GM18909 (cell line): Measurements from ENCODE around the gene ROCK2.
A peak's percentile ranks its signal among the peaks of the same experiment; 100 is the strongest.

Experiments
- ATAC-seq: cut with Tn5 transposase; IDR thresholded peaks from one replicate; pipeline ENCODE4 v1.9.1; 2021; ENCODE audit warnings: mild to moderate bottlenecking; ENCODE audit not compliant: unreplicated experiment, poor library complexity

ROCK2 gene

DNA sequence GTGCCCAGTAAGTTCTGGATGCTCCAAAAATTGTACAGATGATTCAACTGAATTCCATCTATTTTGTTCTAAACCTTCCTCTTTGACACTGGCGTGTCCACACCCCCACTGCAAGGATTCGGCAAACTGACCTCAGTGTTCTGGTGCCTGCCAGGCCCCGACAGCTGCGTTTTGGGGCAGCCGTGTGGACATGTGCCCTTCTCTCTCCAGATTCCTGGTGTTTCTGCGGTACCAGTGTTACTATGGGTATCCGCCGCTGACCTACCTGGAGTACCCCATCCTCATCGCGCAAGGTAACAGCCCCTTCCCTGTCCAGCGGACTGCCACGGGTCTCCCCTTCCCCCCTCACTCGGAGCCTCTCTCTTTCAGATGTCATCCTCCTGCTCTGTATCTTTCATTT lies 184.2 kb downstream of the ROCK2 start:
- ATAC-seq: no peak

DNA sequence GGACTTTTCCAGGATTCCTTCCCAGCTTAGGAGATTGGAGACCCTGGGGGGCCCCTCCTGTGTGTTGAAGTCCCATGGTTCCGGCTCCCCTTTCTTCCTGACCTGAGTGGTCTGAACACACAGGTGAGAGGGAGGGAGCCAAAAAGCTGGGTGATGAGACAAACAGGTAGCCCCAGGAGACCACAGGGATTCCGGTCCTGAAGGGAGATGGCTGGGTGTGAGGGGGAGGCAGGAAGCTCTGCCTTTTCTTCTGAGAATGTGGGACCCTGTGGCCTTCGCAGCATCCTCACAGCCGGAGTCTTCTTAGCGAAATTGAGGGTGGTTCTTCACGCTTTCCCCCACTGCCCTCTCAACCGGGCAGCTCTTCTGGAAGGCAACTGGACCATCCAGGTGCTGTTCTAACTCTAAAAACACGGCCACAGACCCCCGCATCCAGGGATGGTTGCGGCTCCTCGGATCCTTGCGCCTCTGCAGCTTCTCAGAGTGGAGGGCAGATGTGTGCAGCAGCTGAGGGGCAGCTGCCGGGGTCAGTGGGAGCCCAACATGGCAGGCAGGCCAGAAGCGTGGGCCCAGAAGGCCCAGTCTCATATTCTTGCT lies 184.8 kb downstream of the ROCK2 start:
- no peak for ATAC-seq

DNA sequence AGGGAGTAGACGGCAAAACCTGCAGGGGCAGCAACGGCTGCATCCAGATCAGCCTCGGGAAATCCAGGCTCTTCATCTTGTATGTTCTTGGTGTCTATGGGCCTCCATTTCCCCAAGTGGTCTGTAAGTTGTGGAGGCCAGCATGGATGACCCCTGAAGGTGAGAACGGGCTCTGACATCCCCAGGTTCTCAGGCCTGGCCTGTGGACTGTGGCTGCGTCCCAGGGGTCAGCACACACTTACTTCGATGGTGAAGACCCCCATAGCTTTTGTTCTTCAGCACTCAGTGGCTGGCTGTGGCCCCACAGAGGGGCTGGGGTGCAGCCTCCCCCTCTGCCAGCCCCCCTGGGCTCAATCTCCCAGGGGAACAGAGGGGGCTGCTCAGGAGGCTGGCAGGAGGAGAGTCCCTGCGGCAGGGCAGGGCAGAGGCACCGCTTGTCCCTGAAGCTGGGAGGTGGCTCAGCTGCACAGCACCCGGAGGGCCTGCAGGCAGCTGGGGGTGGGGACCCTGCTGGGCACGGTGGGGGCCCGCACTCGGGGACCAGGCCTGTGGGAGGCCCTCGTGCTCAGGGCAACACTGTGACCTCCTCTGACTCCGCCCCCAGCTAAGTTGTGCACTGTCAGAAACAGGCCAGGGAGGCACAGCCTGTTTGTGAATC lies 185.4 kb downstream of the ROCK2 start:
- ATAC-seq: no peak

DNA sequence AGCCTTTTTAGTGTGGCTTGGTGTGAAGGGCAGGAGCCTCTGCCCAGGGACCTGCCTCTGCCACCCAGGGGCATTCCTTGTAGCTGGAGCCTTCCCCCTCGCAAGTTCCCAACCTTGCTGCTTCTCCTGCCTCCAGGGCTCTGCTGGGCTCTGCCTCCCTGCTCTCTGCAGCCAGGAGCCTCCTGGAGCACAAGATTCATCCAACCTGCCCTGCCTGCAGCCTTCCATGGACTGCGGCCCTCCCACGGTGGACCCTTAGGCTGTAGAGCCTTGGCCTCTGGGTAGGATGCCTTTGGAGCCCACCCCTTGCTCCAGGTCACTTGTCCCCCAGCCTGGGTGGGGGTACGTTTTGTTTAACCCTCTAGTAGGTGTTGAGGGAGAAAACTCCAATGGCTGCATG lies 186.7 kb downstream of the ROCK2 start:
- no peak for ATAC-seq

DNA sequence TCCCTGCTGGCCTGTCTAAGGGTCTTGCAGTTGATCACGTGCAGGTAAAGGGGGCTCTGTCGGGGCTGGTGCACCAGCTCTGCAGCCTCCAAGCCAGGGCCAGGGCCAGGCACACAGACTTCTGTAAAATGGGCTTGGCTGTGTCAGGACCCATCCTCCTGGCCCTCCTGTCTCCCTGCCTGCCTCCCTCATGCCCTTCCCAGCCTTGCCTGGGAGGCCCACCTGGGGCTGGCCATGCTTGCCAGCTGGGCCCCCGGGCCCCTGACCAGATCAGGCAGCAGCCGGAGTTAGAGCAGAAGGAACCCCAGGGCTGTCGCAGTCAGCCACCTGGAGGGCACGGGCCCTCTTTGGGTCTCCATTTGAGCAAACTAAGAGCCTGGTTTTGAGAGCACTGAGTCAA lies 187.1 kb downstream of the ROCK2 start:
- no peak for ATAC-seq

DNA sequence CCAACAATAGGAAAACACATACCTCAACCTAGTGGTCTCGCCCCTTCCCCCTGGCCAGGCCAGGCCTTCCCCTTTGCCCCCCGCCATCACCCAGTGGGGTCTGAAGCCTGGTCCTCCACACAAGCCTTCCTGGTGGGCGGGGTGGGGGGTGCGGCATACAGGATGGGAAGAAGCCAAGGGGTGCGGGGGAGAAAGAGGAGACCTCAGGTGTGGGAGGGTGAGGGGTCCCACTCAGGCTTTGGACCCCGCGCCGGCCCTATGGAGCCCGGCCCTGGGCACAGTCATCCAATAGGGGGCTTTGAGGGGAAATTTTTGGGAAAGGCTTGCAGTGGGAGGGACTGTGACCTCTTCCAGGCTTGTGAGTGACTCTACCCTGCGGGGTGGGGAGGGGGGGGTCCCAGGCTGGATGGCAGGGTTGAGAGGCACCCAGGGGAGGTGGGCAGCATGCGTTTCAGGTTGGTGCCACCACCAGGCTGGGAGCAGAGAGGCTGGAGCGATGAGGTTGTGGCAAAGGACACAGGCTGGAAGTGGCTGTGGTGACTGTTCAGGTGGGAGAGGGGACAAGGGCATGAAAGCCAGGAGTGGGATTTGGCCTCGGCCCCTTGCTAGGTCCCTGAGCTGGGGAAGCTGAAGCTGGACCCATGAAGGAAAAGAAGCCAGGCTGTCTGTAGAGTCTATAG lies 187.9 kb downstream of the ROCK2 start:
- no peak for ATAC-seq

DNA sequence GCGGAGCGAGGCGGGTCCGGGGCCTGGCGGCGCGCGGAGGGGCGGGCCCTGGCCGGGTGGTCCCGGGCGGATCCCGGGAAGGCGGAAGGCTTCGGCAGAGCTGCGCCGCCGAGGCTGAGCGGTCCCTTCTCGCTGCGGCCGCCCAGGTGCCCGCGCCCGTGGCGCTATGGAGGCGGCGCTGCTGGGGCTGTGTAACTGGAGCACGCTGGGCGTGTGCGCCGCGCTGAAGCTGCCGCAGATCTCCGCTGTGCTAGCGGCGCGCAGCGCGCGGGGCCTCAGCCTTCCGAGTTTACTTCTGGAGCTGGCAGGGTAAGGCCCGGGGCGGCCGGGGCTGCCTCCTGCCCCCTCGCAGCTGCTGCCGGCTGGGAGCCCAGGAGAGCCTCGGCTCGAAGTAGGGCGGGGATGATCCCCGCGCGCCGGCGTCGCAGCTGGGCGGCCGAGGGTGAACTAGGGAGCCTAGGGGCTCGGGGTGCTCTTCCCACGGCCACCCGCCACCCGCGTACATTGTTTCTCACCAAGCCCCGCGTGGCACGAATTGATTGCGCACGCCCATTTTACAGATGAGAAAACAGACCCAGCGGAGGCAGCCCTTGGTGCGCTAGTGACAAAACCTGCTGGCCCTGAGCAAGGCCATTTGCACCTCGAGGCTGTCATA lies 188.9 kb downstream of the ROCK2 start, which contains the start of gene SLC66A3:
SLC66A3 (plus strand) TSS at position 87 of the 655 bp plus-strand sequence; CDS start at position 167, 80 bp downstream.
- ATAC-seq: peak; percentile 81

DNA sequence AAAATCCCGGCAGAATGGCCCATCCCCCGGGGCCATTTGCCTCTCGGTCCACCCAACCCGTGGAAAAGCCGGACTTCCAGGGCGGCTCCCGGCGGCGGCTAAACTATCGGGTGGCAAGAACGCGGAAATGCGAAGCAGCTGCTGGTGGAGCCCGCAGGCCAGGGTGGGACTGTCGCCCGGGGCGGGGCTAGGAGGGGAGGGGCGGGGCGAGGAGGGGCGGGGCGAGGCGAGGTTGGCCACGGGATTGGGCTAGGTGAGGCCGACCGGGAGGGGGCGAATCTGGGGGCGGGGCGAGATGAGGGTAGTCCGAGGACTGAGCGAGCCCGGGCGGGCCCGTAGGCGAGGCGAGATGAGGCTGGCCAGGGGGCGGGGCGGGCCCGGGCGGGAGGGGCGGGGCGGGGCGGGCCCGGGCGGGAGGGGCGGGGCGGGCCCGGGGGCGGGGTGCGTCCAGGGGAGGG lies 189.5 kb downstream of the ROCK2 start:
- peak; percentile 70 for ATAC-seq

DNA sequence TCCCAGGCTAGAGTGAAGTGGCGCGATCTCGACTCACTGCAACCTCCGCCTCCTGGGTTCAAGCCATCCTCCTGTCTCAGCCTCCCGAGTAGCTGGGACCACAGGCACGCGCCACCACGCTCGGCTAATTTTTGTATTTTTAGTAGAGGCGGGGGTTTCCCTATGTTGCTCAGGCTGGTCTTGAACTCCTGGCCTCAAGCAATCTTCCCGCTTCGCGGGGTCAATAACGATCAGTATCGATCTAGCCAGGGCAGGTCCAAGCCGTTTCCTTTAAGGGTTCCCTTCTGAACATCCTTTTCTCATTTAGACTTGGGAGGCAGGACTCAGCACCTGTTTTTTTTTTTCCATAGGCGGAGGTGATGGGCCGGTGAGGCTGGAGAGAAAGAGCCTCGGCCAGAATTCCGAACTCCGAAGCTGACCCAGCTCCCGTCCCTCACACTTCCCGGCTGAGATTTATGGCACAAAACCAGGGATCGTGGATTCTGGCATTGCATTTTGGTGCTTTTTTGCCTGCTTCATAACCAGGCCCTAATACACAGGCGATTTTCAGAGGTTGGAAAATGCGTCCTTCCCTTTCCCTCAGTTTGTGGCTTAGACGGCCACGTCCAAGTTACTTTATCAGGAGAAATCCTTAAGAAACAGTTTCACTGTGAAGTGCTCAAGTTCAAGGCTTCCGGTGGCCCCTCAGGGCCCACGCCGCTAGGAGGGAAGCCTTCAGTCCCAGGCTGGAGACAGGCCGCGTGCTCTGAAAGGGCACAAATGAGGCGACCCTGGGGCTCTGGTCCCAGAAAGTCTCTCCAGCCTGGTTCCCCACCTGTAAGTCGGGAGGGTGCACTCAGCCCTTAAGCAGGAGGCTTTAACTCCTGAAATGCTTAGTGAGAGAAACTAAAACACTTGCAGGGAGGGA lies 190.2 kb downstream of the ROCK2 start:
- ATAC-seq: peak; percentile 10

DNA sequence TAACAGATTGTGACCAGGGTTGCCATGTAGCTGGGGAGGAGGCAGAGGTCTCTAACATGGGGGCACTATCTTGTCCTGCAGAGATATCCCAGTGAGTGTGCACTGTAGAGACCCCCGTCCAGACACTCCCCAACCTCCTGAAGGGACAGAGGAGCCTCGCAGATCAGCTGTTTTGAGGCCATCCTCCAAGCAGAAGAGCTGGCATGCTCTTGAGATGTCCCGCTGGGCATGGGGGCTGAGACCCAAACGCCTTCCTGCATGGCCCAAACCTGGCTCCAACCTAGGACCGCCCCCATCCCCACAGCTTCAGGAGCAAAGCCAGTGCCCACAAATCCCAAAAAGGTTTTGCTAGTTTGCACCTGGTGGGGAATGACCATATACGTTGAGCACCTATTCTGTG lies 191.8 kb downstream of the ROCK2 start:
- no peak for ATAC-seq

DNA sequence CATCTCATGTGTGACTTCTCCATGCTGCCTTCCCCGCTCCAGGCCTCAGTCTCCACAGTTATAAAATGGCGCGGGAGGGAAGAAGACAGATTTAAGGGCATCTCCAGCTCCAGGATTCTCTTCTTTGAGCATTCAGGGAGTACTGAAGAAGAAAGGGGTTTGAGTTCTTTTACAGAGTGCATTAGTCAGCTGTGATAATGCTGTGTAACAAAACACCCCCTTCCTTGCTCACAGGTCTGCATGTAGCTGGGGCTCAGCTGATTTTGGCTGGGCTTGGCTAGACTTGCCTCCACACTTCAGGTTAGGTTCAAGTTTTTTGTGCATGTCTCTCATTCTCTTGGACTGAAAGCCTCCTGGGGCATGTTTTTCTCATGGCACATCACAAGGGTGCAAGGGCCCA lies 197.2 kb downstream of the ROCK2 start:
- no peak for ATAC-seq

DNA sequence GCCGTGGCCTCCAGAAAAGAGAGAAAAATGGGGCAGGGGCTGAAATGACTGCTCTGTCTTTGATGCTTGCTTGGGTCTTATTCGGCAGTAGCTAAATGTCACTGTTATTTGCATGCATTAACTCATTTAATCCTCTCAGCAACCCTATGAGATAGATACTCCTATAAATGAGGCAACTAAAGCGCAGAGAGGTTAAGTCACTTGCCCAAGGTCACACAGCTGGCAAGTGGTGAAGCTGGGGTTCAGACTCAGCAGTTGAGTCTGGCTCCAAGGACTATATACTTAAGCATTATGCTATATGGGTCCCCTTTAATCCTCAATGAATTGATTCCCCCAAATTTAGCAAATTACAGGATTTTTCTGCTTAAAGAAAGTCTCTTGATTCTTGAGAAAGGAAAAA lies 198.4 kb downstream of the ROCK2 start:
- ATAC-seq: no peak

DNA sequence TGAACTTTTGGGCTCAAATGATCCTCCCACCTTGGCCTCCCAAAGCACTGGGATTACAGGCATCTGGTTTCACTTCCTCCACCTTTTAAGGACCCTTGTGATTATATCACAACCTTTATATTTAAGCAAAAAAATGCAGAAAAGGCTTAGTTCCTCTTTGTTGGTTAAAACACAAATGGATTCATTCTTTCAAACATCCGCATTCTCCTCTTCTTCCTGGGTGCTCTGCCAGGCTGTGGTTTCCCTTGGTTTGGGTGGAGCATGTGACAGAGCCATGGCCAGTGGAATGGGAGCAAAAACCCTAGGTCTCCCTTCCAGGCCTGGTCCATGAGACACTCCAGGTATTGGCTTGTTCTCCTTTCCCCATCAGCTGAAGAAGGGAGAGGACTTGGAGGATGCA lies 199.1 kb downstream of the ROCK2 start:
- ATAC-seq: no peak

DNA sequence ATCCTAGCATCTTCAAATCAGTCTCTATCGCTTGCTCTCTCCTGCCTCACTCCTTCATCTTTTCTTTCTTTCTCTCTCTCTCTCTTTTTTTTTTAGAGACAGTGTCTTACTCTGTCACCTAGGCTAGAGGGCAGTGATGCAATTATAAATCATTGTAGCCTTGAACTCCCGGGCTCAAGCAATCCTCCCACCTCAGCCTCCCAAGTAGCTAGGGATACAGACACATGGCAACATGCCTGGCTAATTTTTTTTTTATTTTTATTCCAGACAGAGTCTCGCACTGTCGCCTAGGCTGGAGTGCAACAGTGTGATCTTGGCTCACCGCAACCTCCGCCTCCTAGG lies 199.7 kb downstream of the ROCK2 start:
- no peak for ATAC-seq

DNA sequence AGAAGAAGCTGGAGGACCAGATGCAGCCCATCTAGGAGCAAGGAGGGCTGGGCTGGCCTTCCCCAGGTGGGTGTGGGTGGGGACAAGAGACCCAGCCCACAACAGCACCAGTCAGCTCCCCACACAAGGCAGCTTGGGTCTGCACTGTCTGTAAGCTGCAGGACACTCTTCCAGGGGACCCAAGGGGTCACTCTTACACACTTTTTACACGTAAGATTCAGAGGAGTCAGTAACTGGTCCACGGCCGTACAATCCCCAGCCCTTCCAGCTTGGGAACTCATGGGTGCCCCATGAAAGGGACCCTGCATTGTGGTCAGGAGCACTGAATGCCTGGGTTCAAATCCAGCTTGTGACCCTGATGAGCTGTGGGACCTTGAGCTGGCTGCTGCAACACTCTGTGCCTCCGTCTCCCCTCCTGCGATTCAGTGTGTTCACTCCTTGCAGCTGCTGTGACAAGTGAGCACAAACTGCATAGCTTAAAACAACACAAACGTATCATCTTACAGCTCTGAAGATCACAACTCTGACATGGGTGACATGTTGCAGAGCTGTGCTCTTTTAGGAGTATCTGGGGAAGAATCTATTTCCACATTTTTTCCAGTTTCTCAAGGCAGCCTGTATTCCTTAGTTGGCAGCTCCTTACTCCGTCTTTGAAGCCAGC lies 200.2 kb downstream of the ROCK2 start:
- ATAC-seq: no peak

DNA sequence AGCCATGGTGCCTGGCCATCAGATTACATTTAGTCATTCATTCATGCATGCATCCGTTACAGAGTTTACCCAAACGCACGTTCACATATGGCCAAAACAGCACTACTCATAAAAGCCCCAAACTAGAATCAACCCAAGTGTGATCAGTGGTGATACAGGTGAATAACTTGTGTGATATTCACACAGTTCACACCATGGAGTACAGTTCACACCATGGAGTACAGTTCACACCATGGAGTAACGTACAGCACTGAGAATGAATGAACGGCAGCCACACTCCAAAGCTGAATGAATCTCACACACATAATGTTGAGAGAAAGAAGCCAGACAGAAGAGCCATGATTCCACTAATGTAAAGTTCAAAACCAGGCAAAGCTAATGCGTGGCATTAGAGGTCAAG lies 201.4 kb downstream of the ROCK2 start:
- ATAC-seq: no peak

DNA sequence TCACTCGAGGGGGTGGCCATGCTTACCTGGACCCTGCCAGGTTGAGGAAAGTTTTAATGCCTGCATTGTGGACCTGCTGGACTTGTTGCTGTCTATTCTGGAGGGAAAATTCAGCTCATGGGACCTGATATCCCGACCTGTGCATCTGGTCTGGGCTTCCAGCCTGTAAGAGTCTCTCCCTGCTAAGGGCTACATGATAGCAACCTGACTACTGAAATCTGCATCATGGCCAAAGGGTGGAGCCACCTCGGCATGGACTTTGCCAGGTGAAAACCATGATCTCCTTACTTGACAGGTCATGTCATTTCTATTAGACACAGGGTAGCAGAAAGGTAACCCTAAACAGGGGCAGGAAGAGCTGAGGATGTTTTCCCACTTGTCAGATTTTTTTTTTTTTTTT lies 202.1 kb downstream of the ROCK2 start:
- ATAC-seq: no peak

DNA sequence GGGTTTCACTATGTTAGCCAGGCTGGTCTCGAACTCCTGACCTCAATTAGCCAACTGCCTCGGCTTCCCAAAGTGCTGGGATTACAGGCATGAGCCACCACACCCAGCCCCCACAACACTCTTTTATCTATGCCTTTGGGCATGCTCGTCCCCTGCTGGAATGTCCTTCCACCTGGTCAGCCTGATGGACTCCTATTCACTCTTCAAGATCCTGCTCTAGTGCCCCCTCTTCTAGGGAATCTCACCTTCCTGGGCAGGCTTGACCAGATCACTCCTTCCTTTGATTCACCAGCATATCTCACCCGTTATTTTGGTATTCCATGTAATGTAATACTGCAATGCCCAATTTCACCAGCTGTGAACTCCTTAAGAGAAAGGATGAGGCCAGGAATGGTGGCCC lies 203.1 kb downstream of the ROCK2 start:
- ATAC-seq: no peak

DNA sequence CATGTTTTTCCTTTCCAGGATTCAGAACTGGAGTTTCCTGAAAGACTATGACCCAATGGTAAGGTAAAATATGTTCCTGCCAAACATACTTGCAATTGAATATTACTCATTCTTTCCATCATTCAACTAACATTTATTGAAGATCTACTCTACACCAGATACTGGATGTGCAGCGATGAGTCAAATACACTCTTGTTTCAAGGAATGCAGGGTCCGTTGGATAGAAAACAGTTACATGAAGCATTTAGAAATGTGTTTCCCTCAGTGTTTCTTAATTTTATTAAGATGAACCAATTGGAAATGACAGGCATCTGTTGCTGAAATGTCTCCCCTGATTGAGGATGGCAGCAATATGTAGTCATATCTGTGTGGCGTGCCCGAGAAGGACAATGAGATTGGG lies 203.9 kb downstream of the ROCK2 start:
- ATAC-seq: no peak

DNA sequence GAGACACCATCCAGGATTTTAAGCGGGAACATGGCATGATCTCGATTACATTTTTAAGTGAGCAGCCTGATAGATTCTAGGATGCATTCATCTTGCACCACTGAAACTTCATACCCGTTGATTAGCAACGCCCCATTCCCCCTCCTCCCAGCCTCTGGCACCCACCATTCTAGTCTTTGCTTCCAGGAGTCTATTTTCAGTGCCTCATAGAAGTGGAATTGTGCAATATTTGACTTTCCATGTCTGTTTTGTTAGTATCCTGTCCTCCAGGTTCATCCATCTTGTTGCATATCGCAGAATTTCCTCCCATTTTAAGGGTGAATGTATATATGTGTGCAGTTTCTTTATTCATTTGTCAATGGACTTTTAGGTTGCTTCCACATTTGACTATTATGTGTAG lies 210.1 kb downstream of the ROCK2 start:
- no peak for ATAC-seq
